Erythroblast (primary cell): ENCODE results near the gene ALKBH5.

ENCODE experiments used
- GATA1 ChIP-seq: IDR thresholded peaks from 2 replicates; pipeline ENCODE4 v1.6.1; 2011; ENCODE audit warnings: low read depth, mild to moderate bottlenecking, control low read depth, low read length, moderate library complexity
- POLR2A ChIP-seq: IDR thresholded peaks from 2 replicates; pipeline ENCODE4 v1.6.1; 2011; ENCODE audit warnings: mild to moderate bottlenecking, low read length

GRCh38 chr17:18177722-18178121 is 5.9 kb upstream of the ALKBH5 start:
- no peak for TF ChIP-seq POLR2A
- no peak for TF ChIP-seq GATA1
